Measurements from ENCODE around the gene CERS1.

The CERS1 gene

DNA sequence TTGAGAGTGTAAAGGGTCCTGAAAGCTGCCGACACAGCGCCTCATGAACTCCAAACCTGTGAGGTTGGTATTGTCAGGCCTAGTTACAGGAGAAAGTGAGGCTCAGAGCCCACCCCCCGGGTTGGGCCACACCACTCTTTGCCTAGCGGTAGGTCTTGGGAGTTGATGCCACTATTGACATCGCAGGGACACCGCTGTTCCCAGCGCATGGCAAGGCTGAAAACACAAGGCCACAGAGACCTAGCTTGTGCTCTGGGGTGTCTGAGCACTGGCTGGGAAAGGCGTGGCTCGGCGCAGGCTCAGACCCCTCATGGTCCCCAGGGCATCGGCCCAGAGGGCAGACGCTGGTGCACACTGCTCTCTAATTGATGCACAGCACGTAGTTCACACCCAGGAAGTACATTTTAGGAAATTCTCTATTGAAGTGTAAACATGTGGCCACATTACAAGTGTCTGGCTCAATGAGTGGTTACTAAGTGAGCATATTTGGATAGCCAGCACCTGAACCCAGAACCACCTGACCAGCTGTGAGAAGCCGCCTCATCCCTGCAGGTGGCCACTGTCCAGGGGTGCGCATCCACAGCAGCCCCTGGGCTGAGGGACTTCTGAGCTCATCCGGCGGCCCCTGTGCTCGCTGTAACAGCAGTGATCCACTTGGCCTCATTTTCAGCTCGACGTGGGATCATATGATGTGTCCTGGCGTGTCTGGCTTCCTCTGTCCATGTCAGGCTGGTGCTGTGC, 36.9 kb downstream of the CERS1 start:
- no peak for DNase-seq (ENCODE audit: low read depth in 4 of 4, low spot score in 1 of 4)

DNA sequence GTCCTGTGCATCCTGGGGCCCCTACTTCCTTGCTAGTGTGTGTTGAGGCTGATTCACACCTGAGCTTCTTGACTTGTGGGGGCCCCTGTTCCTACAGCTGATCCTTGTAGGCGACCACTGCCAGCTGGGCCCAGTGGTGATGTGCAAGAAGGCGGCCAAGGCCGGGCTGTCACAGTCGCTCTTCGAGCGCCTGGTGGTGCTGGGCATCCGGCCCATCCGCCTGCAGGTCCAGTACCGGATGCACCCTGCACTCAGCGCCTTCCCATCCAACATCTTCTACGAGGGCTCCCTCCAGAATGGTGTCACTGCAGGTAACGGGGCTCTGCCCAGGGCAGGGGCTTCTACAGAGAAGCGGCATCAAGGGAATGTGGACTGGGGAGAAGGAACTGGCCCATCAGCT, 38.7 kb downstream of the CERS1 start:
- no peak for DNase-seq (ENCODE audit: low read depth in 4 of 4, low spot score in 1 of 4)

DNA sequence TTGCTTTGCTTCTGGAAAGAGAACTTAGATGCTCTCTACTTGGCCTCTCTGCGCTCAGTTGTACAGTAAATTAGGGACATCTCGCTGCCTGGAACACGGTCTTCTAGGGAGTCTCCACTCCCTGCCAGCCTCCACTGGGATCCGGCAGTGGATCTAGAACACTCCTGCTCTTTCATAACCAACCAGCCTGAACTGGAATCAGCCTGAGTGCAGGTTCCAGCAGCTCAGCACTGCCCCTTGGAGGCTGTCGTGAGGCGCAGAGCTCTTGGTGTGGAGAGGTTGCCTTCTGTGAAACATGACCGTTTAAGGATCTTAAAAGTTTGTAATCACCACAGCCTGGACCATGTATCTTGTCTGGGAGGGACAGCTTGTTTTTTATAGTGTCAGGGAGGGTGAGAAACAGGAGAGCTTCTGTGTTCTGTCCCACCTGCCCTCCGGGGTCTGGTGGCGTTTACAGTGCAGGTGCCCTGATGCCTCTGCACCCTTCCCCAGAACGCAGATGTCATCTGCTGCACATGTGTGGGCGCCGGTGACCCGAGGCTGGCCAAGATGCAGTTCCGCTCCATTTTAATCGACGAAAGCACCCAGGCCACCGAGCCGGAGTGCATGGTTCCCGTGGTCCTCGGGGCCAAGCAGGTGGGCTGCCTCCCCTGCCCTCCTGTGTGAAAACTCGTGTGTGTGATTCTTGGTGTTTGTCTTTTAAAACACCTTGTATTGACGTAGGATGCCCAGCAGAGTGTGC, 39.4 kb downstream of the CERS1 start:
- no peak for DNase-seq (ENCODE audit: low read depth in 4 of 4, low spot score in 1 of 4)

DNA sequence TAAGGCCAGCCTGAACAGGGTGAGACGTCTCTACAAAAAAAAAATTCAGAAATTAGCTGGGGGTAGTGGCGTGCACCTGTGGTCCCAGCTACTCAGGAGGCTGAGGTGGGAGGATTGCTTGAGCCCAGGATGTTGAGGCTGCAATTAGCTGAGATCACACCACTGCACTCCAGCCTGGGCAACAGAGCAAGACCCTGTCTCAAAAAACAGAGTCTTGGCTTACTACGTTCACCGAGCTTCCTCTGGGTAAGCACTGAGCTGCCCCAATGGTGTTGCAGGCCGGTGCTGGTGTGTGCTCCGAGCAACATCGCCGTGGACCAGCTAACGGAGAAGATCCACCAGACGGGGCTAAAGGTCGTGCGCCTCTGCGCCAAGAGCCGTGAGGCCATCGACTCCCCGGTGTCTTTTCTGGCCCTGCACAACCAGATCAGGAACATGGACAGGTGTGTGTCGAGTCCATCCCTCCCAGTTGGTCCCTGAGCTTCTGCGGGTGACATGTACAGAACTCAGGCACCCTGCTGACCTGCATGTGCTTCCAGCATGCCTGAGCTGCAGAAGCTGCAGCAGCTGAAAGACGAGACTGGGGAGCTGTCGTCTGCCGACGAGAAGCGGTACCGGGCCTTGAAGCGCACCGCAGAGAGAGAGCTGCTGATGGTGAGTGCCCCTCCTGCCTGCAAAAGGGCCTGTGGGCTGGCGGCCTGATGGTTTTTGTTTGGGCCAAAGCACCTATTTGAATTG, 40.1 kb downstream of the CERS1 start:
- no peak for DNase-seq (ENCODE audit: low read depth in 4 of 4, low spot score in 1 of 4)

DNA sequence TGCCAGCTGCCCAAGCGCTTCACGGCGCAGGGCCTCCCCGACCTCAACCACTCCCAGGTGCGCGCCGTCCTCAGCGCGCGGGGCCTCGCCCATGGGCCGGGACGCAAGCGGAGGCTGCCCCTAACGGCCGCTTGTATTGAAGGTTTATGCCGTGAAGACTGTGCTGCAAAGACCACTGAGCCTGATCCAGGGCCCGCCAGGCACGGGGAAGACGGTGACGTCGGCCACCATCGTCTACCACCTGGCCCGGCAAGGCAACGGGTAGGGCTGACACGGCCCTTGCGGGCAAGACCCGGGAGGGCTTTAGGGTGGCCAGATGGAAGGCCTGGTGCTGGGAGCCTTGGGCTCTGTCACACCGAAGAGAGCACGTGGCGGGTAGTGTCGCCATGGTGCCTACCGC, 41.0 kb downstream of the CERS1 start:
- DNase-seq (ENCODE audit: low read depth in 4 of 4, low spot score in 1 of 4), result no peak

DNA sequence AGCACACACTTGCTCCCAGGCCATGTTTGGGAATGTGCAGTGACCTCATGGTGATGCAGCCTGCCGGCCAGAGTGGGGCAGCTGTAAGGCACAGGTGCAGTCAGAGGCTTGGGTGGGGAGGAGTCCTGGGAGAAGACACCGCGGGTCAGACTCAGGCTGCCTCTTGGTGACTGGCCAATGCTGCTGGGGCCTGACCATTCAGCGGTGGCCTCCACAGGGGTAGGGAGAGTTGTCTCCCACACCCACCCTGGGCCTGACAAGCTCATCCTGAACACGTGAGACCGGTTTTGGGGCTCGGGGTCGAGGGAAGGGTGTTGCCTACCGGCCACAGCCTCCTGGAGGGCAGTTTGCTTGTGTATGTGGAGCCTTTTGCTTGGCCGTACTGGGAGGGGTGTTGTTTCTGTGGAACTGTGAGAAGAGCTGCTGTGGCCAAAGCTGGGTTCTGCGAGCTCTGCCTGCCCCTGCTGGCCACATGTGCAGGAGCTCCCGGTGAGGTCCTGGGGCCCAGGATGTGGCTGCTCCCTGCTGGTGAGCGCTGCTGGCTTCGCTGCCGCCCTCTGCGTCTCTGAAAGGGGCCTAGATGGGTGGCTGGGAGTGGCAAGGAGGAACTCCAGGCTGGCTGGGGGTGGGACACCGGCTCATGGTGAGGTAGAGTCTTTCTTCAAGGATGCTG, 42.1 kb downstream of the CERS1 start:
- DNase-seq (ENCODE audit: low read depth in 4 of 4, low spot score in 1 of 4), result no peak

DNA sequence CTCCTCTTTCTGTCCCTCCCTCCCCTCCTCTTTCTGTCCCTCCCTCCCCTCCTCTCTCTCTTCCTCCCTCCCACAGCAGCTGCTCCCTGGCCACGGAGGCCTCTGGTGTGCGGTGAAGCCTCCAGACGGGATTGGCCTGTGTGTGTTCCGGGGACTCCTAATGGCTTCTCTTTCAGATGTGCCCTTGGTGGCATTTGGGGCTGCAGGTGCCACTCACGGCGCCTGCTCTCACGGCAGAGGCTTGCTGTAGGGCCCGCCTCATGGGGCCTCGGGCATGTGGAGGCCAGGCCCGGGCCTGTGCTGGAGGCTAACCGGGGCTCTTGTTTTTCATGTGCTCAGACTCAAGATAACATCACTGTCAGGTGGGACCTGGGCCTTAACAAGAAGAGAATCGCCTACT, 43.3 kb downstream of the CERS1 start:
- DNase-seq (ENCODE audit: low read depth in 4 of 4, low spot score in 1 of 4), result no peak

DNA sequence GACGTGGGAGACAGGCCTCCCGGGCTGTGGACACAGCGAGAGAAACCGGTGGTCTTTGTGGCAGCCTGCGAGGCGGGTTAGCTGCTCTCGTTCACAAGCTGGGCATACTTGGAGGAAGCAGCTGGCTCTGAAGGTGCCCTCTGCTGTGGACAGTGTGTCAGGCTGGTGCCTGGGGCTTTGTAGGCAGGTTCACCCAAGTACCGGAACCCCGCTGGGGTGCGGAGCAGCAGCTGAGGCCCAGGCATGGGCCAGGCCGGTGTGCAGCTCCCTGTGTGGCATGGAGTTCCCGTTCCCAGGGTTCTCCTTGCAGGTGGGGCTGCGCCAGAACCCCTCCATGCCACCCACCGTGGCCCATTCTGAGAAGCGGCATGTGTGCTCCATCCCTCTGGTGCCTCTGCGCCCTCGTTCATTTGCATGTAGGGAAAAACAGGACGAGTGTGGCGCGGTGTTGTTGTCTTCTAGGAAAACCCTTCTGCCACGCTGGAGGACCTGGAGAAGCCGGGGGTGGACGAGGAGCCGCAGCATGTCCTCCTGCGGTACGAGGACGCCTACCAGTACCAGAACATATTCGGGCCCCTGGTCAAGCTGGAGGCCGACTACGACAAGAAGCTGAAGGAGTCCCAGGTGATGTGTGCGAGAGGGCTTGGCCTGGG, 44.2 kb downstream of the CERS1 start:
- DNase-seq (ENCODE audit: low read depth in 4 of 4, low spot score in 1 of 4), result no peak

DNA sequence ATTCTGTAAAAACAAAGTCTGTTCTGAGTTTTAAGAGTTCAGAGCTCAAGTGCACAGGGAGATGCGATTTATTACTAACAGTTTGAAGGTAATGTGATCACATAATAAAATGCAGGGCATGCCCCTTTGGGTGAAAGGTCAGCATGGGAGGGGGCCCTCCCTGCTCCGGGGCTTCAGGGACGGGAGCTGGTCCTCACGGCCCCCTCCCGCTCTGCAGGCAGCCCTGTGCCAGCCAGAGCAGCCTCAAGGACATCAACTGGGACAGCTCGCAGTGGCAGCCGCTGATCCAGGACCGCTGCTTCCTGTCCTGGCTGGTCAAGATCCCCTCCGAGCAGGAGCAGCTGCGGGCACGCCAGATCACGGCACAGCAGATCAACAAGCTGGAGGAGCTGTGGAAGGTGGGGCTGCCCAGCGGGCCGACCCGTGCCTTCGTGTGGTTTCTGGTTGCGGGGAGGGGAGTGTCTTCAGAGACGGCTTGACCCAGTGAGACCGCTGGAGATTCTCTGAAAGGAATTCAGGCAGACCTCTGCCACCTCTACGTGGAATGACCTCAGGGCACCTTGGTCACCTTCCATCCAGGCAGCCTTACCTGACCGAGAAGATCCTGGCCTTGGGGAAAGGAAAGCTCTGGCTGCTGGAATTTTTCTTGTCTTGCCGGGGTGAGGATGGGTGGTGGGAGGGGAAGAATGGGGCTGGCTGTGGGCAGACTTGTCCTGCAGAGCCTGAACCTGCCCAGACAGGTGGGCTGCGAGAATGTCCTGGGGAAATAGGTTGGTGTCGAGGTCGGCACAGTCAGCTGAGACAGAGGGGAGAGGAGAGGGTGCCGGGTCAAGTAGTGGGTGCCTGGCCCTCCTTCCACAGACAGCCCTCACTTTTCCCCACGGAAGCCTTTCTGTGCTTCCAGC, 45.2 kb downstream of the CERS1 start:
- DNase-seq (ENCODE audit: low read depth in 4 of 4, low spot score in 1 of 4), result no peak

DNA sequence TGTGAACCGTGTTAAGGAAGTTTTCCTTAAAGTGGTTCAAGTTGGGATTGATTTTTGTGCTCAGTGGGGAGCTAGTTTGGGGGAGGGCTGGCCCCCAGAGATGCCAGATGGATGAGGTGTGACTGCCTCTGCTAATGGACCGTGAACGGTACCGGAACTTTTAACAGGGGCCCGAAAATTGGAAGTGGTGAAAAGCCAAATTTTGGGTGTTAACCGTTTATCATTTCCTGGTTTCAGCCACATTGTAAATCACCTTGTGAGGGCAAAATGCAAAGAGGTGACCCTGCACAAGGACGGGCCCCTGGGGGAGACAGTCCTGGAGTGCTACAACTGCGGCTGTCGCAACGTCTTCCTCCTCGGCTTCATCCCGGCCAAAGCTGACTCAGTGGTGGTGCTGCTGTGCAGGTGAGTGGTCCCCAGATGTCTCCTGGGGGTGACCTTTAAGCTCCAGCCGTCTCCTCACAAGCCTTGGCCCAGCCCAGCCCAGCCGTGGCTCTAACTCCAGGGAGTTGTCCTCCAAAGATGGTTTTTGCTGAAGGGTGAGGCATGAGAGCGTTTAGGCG, 46.0 kb downstream of the CERS1 start:
- DNase-seq (ENCODE audit: low read depth in 4 of 4, low spot score in 1 of 4), result no peak

DNA sequence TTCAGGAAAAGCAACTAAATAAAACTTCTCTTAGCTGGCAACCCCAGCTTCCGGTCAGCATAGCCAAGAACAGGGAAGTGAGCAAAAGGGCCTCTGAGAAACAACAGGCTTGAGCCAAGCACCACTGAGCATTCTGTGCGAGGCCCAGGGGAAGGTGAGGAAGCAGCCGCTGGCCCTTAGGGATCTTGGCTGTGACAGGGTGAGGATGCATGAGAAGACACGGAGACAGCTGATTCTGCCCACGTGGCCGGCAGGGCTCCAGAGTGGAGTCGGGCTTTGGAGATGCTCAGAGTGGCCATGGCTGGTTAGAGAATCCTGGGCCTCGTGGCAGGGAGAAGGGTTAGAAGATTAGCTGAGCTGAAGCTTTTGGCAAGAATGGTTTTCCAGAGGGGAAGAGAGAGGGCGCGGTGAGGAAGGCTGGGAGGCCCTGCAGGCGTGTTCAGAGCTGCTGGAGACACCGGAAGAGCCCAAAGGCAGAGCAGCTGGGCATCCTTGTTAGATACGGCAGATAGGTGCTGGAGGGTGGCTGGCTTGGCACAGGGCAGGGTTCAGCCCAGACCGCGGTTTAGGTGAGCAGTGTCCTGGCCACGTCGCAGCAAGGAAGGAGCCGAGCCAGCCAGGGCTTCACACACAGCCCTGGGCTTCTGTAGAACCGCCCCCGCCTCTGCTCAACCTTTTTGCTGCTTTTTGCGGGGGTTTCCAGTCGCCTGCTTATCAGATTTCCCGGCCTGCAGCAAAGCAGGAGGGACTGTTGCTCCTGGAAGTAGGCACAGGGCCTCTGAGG, 46.9 kb downstream of the CERS1 start:
- DNase-seq (ENCODE audit: low read depth in 4 of 4, low spot score in 1 of 4), result no peak

DNA sequence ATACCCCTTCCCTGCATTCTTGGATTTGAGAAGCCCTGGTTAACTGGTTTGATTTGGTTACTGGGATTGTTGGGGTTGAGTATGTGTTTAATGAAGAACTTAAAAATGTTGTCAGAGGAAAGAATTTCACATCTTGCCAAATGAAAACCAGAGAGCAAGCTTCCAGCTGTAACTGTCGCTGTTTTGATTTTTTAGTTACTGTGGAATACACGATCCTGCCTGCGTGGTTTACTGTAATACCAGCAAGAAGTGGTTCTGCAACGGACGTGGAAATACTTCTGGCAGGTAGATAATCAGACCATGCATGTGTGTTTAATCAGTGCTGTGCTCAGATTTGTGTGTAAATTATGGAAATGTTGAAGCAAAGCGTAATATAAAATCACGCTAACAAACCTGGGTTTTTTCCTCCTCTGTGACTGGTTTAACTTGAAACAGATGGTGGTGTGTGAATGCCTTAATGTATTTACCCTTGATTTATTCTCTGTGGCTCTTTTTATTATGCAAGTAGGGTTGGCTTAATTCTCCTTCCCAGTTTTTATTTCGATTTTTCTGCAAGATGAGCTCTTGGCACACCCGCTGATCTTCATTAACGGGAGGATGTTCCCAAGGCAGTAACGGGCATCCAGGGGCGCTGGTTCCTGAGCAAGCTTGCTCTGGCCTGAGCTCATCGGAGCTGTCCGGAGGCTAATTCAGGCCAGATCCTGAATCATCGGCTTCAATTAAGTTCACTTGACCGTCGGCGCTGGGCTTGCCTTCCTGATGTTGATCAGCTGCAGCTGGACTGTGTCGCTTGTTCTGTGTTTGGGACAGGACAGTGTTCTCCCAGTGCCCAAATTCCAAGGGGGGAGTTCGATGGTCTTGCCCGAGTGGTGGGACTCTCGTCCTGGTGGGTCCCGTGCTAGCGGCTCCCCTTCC, 48.2 kb downstream of the CERS1 start:
- DNase-seq (ENCODE audit: low read depth in 4 of 4, low spot score in 1 of 4), result no peak

DNA sequence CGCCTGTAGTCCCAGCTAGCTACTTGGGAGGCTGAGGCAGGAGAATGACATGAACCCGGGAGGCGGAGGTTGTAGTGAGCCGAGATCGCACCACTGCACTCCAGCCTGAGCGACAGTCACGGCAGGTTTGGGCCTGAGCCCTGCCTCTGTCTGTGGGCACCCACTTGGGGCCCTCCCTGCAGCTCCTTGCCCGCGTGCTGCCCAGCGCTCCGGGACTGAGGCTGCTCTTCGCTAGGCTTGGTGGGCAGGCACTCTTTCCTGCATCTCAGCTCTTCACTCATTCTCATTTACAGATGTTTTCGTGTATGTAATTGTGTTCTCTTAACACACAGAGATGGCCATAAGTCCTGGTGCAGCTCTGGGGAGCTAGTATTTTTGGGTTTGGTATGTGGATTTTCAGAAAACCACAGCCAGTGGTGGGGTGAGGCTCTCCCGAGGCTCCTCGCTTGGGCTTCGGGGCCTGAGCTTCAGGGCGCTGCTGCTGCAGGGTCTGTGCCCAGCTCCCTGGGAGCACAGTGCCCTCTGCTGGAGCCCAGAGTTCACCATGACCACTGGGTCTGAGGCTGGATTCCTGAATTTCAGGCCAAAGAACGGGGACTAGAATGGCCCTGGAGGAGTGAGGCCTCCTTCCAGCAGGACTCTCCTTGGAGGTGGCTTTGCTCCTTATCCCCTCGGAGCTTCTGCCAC, 49.0 kb downstream of the CERS1 start:
- DNase-seq (ENCODE audit: low read depth in 4 of 4, low spot score in 1 of 4), result peak; percentile 27 to 51 (median 38)

DNA sequence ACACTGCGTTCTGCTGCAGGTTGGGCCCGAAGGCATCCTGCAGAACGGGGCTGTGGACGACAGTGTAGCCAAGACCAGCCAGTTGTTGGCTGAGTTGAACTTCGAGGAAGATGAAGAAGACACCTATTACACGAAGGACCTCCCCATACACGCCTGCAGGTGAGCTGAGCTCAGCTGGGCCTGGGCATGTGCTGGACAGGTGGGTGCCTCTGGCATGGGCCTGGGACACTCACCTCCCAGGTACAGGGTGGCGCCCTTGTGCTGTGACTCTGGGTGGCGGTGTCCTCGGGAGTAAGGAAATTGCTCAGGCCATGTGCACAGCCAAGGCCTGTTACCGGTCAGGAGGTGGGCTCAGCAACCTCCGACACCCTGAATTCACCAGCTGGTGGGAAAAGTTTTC, 50.0 kb downstream of the CERS1 start:
- DNase-seq (ENCODE audit: low read depth in 4 of 4, low spot score in 1 of 4), result no peak

DNA sequence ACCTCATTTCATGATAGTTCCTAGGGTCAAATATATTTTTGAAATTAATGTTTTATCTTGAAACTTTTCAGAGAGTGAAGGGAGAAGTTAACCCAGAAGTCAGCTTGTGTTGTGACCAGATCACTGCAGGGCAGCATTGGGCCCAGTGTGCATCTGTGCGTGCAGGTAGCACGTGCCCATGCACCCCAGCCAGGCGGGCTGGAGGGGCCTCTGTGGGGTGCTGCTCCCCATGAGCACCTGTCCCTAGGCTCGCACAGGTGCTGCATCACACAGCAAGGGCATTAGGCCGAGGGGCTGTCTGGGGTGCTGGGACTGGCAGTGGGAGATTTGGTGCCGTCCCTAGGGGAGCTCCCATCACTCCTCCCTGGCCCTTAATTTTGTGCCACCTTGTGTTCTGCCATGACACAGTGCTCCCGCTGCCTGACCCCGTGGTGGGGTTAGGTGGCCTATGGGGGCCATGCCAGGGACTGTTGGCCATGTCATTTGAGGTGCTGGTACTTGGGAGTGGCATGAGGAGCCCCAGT, 51.1 kb downstream of the CERS1 start:
- DNase-seq (ENCODE audit: low read depth in 4 of 4, low spot score in 1 of 4), result no peak

DNA sequence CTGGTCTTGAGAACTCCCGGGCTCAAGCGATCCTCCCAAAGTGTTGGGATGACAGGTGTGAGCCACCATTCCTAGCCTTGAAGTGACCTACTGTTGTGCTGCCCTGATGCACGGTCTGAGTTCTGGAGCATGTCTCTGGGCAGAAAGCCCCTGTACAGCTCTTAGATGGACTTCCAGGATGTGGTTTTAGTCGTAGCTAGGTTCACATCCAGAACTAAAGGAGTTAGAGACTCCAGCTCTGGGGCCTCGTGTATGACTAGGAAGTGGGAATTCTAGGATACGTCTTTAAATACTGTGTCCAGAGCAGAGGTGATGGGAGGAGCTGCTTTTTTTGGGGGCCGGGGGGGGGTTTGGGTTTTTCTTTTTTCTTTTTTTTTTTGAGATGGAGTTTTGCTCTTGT, 52.0 kb downstream of the CERS1 start:
- no peak for DNase-seq (ENCODE audit: low read depth in 4 of 4, low spot score in 1 of 4)

DNA sequence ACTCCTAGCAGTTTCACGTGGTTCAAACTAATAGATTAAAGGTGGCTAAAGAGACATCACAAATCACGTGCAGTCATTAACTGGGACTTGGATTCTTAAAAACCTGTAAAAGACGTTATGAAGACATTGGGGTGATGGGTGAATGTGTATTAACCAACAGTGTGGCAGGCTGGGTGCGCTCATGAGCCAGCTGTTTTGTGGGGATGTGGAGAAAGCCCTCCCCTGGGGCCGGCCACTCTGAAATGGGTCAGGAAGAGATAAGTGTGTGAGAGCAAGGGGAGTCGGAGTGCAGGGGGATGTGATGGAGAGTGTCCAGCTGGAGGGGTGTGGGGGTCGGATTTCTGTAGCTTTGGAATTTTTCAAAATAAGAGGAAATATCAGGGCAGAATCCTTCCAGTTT, 53.8 kb downstream of the CERS1 start:
- no peak for DNase-seq (ENCODE audit: low read depth in 4 of 4, low spot score in 1 of 4)

All from stimulated activated CD4-positive, alpha-beta T cell treated with anti-CD3 and anti-CD28 coated beads, Interleukin-1b, Interleukin-23, amount 100 ng/mL, for 24 hours (primary cell).